Calu3 (cell line): ENCODE data around the gene SFMBT2. TPM values are rescaled to one million over a fixed set of nuclear protein-coding genes. Genes with fewer than 3 reads are reported as not detected.

Source experiments
- BruUV-seq: library from RNA; stranded (reverse); fragments of 400-500 nt; replicated peaks from 2 replicates; lab custom pipeline; 2021; lab: Mats Ljungman, UMichigan
- CTCF ChIA-PET: fragments of 300-600 bp; sonication (Branson Sonifier 250); formaldehyde crosslinking; loops from one replicate; lab custom pipeline; 2022; ENCODE audit warnings: antibody characterized with exemption; lab: Charles Lee
- DNase-seq: peaks from one replicate; pipeline ENCODE4 v3.0.0; 2022
- H3K27ac Mint-ChIP-seq: one replicate; pipeline ENCODE4 v1.8.0; 2022; ENCODE audit warnings: mixed read lengths; ENCODE audit not compliant: unreplicated experiment
- H3K27me3 Mint-ChIP-seq: one replicate; pipeline ENCODE4 v1.8.0; 2022; ENCODE audit warnings: mixed read lengths; ENCODE audit not compliant: unreplicated experiment
- H3K36me3 Mint-ChIP-seq: one replicate; pipeline ENCODE4 v1.8.0; 2022; ENCODE audit warnings: mild to moderate bottlenecking, moderate library complexity, mixed read lengths; ENCODE audit not compliant: insufficient read depth, unreplicated experiment
- H3K4me1 Mint-ChIP-seq: one replicate; pipeline ENCODE4 v1.8.0; 2022; ENCODE audit warnings: mild to moderate bottlenecking, low read depth, mixed read lengths; ENCODE audit not compliant: unreplicated experiment
- H3K4me3 Mint-ChIP-seq: one replicate; pipeline ENCODE4 v1.8.0; 2022; ENCODE audit warnings: mild to moderate bottlenecking, low read depth, moderate library complexity, mixed read lengths; ENCODE audit not compliant: unreplicated experiment
- H3K9me3 Mint-ChIP-seq: one replicate; pipeline ENCODE4 v1.8.0; 2022; ENCODE audit warnings: low read depth, mixed read lengths; ENCODE audit not compliant: unreplicated experiment
- CTCF ChIP-seq: fragments of 200-600 bp; IDR thresholded peaks from one replicate; pipeline ENCODE4 v1.8.0; 2022; ENCODE audit warnings: antibody characterized with exemption; ENCODE audit not compliant: unreplicated experiment
- intact Hi-C: fragments of 100-400 bp; cut with micrococcal nuclease; formaldehyde crosslinking; loops from one replicate; pipeline ENCODE4 v1.10.0; 2022; ENCODE audit not compliant: unreplicated experiment
- total RNA-seq: library from RNA; stranded (reverse); gene quantifications from 2 replicates; pipeline ENCODE4 v1.2.3, GENCODE V29; 2022

SFMBT2 gene
- total RNA-seq, 1 experiment from 2014 or later = 0.64 TPM

GRCh38 chr10:7135188-7135587 lies 275.6 kb downstream of the SFMBT2 start:
- CTCF ChIA-PET = interaction anchor here (1.1 kb wide), 1 partner anchor 16 kb away, joined by 3 read pairs; no protein-coding TSS in a partner anchor
- intact Hi-C loops = no loop called here
- no peak for TF ChIP-seq CTCF
- no peak for DNase-seq
- Mint-ChIP-seq H3K4me3 (no peak overlapping the region), H3K9me3 (peaks cover 2% of the 10 kb centered on the region), H3K36me3 (no peaks in the 10 kb centered on the region), H3K27me3 (peaks cover 71% of the 10 kb centered on the region), H3K4me1 (no peaks in the 10 kb centered on the region), H3K27ac (no peak overlapping the region)
- BruUV-seq = no TSS peak

GRCh38 chr10:7134448-7134847 lies 276.4 kb downstream of the SFMBT2 start:
- Mint-ChIP-seq H3K36me3 (no peaks in the 10 kb centered on the region), H3K9me3 (peaks cover 2% of the 10 kb centered on the region), H3K27me3 (peaks cover 79% of the 10 kb centered on the region), H3K4me1 (no peaks in the 10 kb centered on the region), H3K27ac (no peak overlapping the region), H3K4me3 (no peak overlapping the region)
- intact Hi-C loops = no loop called here
- TF ChIP-seq CTCF = no peak
- no peak for DNase-seq
- BruUV-seq = no TSS peak
- CTCF ChIA-PET = interaction anchor here (1.1 kb wide), 1 partner anchor 15 kb away, joined by 3 read pairs; no protein-coding TSS in a partner anchor

DNA sequence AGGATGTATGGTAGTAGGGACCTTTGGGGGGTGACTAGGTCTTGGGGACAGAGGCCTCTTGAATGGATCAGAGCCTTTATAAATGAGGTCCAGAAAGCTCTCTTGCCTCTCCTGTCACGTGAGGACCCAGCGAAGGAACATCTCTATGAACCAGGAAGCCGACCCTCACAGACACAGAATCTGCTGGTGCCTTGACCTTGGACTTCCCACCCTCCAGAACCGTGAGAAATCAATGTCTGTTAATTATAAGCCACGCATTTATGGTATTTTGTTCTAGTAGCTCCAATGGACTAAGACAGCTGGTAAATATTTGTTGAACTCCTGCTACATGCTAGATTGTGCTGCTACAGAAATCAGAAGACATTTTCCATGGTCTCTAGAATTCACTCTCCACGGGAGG lies 276.9 kb downstream of the SFMBT2 start:
- no peak for TF ChIP-seq CTCF
- no peak overlapping the region for H3K27ac Mint-ChIP-seq
- no peak overlapping the region for H3K4me3 Mint-ChIP-seq
- no peaks in the 10 kb centered on the region for H3K4me1 Mint-ChIP-seq
- peaks cover 2% of the 10 kb centered on the region for H3K9me3 Mint-ChIP-seq
- intact Hi-C loops = no loop called here
- no peaks in the 10 kb centered on the region for H3K36me3 Mint-ChIP-seq
- H3K27me3 Mint-ChIP-seq = peaks cover 84% of the 10 kb centered on the region
- CTCF ChIA-PET = no interaction called here
- DNase-seq = no peak
- BruUV-seq = no TSS peak

DNA sequence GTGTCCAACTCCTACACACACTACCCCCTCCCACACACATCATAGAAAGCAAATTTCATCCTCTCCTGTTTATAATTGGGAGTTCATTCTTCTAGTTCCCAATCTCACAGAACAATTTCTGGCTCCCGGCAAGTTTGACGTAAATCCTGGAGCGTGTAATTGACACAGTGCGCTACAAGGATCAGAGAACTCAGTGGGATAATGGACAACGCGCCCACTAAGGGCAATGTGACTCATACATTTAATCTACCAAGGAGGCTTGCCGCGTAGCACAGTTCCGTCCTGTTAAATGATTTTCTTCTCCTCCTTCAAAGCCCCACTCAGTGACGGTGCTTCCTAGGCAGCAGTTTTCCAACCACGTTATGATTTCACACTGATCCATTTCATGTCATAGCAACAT lies 277.6 kb downstream of the SFMBT2 start:
- Mint-ChIP-seq H3K27me3 (peaks cover 91% of the 10 kb centered on the region), H3K36me3 (no peaks in the 10 kb centered on the region), H3K4me1 (no peaks in the 10 kb centered on the region), H3K9me3 (peaks cover 2% of the 10 kb centered on the region), H3K27ac (no peak overlapping the region), H3K4me3 (no peak overlapping the region)
- CTCF ChIA-PET = no interaction called here
- intact Hi-C loops = no loop called here
- no peak for TF ChIP-seq CTCF
- no TSS peak for BruUV-seq
- DNase-seq = no peak
